Aorta (tissue), 5 donors: ENCODE measurements around the gene MTX1. TPM values are rescaled to one million over a fixed set of nuclear protein-coding genes. Genes with fewer than 3 reads are reported as not detected.

ENCODE experiments used
- ATAC-seq: fragments of 200-7000 bp; cut with Tn5 transposase; one replicate; pipeline ENCODE4 v1.9.1; 2022; ENCODE audit warnings: moderate library complexity; ENCODE audit not compliant: low FRiP score
- DNase-seq, 2 donors: peaks; one replicate each; pipeline ENCODE4 v3.0.0-alpha.2; 2020
- H3K27ac ChIP-seq, 2 donors: one replicate each; pipeline ENCODE4 v1.5.1; 2013; ENCODE audit warnings: low read length in 2 of 2, mild to moderate bottlenecking in 2 of 2, moderate library complexity in 2 of 2, control low read depth in 1 of 2, inconsistent platforms in 1 of 2, low read depth in 1 of 2
- H3K27me3 ChIP-seq, 2 donors: one replicate each; pipeline ENCODE4 v1.6.1; 2013; ENCODE audit warnings: control low read depth in 1 of 2, low read length in 1 of 2, mild to moderate bottlenecking in 1 of 2, moderate library complexity in 1 of 2; ENCODE audit not compliant: insufficient read depth in 2 of 2, control insufficient read depth in 1 of 2
- H3K36me3 ChIP-seq, 2 donors: one replicate each; pipeline ENCODE4 v1.6.1; 2013; ENCODE audit warnings: control low read depth in 1 of 2, low read length in 1 of 2, mild to moderate bottlenecking in 1 of 2; ENCODE audit not compliant: insufficient read depth in 2 of 2, control insufficient read depth in 1 of 2
- H3K4me1 ChIP-seq, 2 donors: one replicate each; pipeline ENCODE4 v1.6.1; 2013; ENCODE audit warnings: low read length in 2 of 2, control low read depth in 1 of 2, mild to moderate bottlenecking in 1 of 2, moderate library complexity in 1 of 2; ENCODE audit not compliant: insufficient read depth in 2 of 2, control insufficient read depth in 1 of 2
- H3K4me3 ChIP-seq, 2 donors: one replicate each; pipeline ENCODE4 v1.5.1; 2013; ENCODE audit warnings: low read length in 2 of 2, control low read depth in 1 of 2, mild to moderate bottlenecking in 1 of 2
- H3K9me3 ChIP-seq: one replicate; pipeline ENCODE4 v1.6.1; 2013; ENCODE audit warnings: mild to moderate bottlenecking, low read length; ENCODE audit not compliant: control insufficient read depth
- WGBS, 2 donors: extraction: QIAGEN DNeasy Blood & Tissue Kit; methylation state at CpG; one replicate each; pipeline ENCODE4 v1.1.7; 2013; 5-methylcytosine and 5-hydroxymethylcytosine counted together
- intact Hi-C, 2 donors: fragments of 100-400 bp; cut with DNase I; formaldehyde crosslinking; loops; one replicate each; pipeline versions ENCODE4 v1.14.2 to v1.15.0; 2022
- polyA plus RNA-seq, 2 donors: library from polyadenylated mRNA; stranded (reverse); fragments of 200-250 nt; gene quantifications; one replicate each; pipeline ENCODE4 v1.2.3, GENCODE V29; 2013
- total RNA-seq, 2 donors: library from RNA; stranded (reverse); fragmentation: NEBNext Ultra II Directional; extraction: Animal tissue kit (Norgen Biotek cat#: 25700); gene quantifications; one replicate each; pipeline ENCODE4 v1.2.1, GENCODE V29; 2021
- donor health status: healthy with polysubstance abuse.
- donor health status: Bipolar disorder and iron deficiency.
- donor health status: DM: no; HTN: no; CAD: no.
- donor health status: DM: no; HTN: no; CAD: no.
- donor health status: DM: yes; HTN: yes; CAD: no.

The MTX1 gene
- total and polyA plus RNA-seq, 4 donors, result 20.3 to 52.9 (median 23.8) TPM

DNA sequence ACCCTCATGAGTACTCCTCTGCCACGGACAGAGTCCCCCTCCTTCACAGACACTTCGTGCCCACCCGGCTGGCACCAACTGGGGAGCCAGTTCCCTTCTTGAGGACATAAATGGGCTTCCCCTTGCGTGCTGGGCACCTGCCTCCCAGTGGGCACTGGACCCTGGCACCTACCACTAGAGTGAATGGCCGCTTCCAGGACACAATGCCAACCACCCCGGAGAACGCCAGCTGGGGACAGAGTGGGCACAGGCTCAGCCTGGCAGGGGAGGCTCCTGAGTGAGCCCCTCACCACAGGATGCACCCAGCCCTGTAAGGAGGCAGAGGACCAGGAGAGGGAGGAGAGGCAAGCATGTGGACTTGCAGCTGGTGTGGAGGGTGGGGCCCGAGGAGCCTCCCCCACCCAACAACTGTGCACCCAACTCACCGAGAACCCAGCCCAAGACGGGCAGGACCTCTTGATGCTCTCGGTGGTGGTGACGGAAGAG is 45.8 kb downstream of the MTX1 start:
- 3 to 5% methylated on average over 12 of the region's 12 CpGs for WGBS, 2 donors
- peak in 1 of 2 donors; percentile 77 for DNase-seq
- H3K4me1 ChIP-seq, result no peaks in the 10 kb centered on the region

DNA sequence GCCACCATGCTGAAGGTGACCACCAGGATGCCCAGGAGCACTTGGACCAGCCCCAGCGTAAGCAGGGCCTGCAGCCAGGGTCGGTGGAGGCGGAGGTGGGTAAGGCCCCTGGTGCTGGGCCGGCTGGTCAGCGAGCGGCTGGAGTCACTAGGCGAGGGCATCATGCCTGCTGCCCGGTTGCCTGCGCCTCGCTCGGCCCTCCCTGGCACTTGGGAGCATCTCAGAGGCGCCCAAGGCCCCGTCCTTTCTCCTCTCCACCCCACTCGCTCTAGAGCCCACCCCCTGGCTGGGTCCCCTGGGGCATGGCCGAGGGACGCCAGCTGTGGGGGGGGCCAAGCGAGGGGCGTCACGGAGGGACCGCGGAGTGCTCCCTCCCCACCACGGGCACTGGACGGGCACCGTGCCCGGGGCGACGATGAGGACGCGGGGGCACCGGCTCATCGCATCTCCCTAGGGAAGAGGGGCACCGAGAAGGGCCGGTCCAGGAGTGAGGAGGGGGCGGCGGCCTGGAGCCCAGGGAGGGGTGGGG is 46.3 kb downstream of the MTX1 start:
- H3K27me3 ChIP-seq, result no peaks in the 10 kb centered on the region
- H3K4me1 ChIP-seq, result no peaks in the 10 kb centered on the region
- H3K27ac ChIP-seq, result peak overlapping the region; percentile 32 to 72
- peak overlapping the region; percentile 57 to 63 for H3K4me3 ChIP-seq
- WGBS, 2 donors, result 1% methylated on average over 30 to 35 of the region's 35 CpGs
- ATAC-seq (peak; percentile 49), DNase-seq (peak; percentile 73 to 88)
- H3K36me3 ChIP-seq, result peaks cover 0 to 2% of the 10 kb centered on the region in 2 donors
- intact Hi-C loops, result loop anchor here (5.0 to 10.0 kb wide), 3 partner anchors 68 to 390 kb away; partner anchors contain the start of gene RUSC1 (in 1 of the 2)
- H3K9me3 ChIP-seq, result no peaks in the 10 kb centered on the region

More for the DNA sequence above, 45.8 kb downstream of the MTX1 start:
- Histone ChIP-seq H3K4me3 (peak overlapping the region; percentile 57 to 63), H3K27me3 (no peaks in the 10 kb centered on the region), H3K9me3 (no peaks in the 10 kb centered on the region), H3K36me3 (peaks cover 0 to 2% of the 10 kb centered on the region in 2 donors), H3K27ac (peak overlapping the region in 1 of 2 donors; percentile 72)
- ATAC-seq, result no peak
- intact Hi-C loops, result loop anchor here (5.0 to 10.0 kb wide), 3 partner anchors 68 to 391 kb away; partner anchors contain the start of gene RUSC1 (in 1 of the 2)

DNA sequence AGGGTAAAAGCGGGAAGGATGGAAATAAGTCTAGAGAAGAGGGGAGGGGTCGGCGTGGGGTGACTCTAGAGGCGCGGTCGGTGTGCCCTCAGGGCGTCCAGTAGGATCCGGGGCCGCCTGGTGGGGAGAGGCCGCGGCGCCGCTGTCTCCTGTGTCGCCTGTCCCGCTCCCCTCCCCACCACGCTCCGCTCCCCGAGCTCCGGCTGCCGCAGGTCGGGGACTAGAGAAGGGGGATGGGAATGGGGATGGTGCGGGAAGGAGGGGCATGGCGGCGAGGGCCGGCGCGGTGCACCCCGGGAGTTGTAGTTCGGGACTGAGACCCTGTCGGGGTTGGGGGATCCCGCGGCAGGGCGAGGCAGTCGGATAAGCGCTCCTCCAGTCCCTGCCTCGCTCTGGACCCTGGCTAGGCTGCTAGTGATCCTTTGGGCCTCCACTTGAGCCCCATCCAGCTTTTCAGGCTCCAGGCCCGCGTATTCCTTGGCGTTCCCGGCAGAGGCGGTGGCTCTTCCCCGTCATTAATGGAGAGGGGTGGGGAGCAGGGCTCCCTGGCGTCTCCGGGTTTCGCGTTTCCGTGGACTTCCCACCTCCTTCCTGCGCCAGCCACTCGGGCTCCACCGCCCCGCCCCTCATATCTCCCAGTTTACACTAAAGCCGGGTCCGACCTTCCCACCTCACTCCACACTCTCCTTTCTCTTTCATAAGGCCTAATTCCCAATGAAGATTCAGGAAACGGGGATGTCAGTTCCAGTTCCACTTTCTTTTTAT is 46.9 kb downstream of the MTX1 start, which contains the start of gene ENTREP3:
TSS of gene ENTREP3 (minus strand) at position 241 of the 765 bp plus-strand sequence. CDS start 606 bp downstream, outside the sequence.
- H3K9me3 ChIP-seq, result no peaks in the 10 kb centered on the region
- ATAC-seq (peak; percentile 94), DNase-seq (peak; percentile 95 to 97)
- intact Hi-C loops, result loop anchor here in 1 of 2 donors (10.0 kb wide), 1 partner anchor 389 kb away; no protein-coding TSS in a partner anchor
- 0% methylated on average over 39 to 54 of the region's 54 CpGs for WGBS, 2 donors
- peaks cover 0 to 2% of the 10 kb centered on the region in 2 donors for H3K36me3 ChIP-seq
- no peaks in the 10 kb centered on the region for H3K4me1 ChIP-seq
- peak within 1 kb of the TSS; percentile 57 to 63 for H3K4me3 ChIP-seq
- H3K27ac ChIP-seq, result peak within 1 kb of the TSS; percentile 32 to 97
- no peaks in the 10 kb centered on the region for H3K27me3 ChIP-seq

DNA sequence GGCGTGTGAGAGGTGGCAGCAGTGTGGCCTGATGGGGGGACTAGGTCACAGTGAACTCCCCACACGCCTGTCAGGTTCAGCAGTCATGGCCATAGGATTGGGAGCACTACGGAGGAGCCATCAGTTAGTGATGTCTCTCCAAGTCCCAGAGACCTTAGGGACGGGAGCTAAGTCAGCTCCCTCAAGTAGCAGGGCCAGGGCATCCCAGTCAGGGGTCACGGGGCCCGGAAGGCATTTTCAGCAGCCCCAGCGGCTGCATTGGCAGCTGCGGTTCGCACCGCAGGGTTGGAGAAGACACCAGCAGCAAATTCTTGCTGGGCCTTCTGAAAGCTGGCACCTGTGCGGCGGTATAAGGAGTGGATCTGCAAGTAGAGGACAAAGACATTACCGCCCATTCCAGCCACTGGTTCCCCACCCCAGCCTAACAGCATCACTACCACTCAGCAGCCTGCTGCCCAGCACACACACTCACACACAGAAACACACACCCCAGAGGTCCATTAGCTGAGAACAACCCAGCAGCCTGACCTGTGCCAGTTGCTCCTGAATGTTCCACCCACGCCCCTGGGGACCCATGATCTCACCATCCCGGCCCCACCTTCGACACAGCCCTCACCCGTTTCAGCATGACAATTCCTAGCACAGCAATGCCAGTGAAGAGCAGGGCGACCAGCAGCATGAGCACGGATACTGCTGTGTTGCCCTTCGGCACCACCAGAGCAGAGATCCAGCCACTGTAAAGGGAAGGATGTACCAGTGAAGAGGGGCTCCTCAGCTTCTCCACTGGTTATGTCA is 47.8 kb downstream of the MTX1 start:
- ATAC-seq, result no peak
- Histone ChIP-seq H3K27ac (peak overlapping the region; percentile 8 to 97), H3K4me3 (peak overlapping the region in 1 of 2 donors; percentile 53), H3K27me3 (no peaks in the 10 kb centered on the region), H3K4me1 (no peaks in the 10 kb centered on the region), H3K36me3 (peaks cover 0 to 2% of the 10 kb centered on the region in 2 donors), H3K9me3 (no peaks in the 10 kb centered on the region)
- DNase-seq, result peak in 1 of 2 donors; percentile 78
- WGBS, 2 donors, result 68 to 74% methylated on average over 20 of the region's 20 CpGs
- intact Hi-C loops, result loop anchor here in 1 of 2 donors (10.0 kb wide), 1 partner anchor 389 kb away; no protein-coding TSS in a partner anchor

DNA sequence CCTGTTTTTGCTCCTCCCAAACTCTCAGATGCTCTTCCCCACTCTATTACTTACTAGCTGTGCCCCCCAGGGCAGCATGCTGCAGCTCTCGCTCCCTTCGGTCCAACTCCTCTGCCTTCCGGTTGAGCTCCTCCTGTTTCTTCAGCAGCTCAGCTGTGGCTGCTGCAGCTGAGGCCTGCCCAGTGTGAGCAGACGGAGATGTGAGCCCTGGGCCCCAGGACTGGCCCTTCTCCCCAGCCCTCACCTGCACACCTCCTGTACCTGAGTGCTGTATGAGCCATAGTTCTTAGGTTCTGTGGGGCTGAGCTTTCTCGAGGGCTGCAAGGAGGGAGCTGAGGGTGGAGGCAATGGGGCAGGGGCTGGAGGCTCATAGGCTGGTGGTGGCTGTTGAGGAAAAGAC is 51.8 kb downstream of the MTX1 start:
- 92 to 98% methylated on average over 4 to 5 of the region's 5 CpGs for WGBS, 2 donors
- Histone ChIP-seq H3K36me3 (peaks cover 2 to 5% of the 10 kb centered on the region in 2 donors), H3K4me3 (no peak overlapping the region), H3K27me3 (no peaks in the 10 kb centered on the region), H3K27ac (no peak overlapping the region), H3K4me1 (no peaks in the 10 kb centered on the region), H3K9me3 (no peaks in the 10 kb centered on the region)
- intact Hi-C loops, result loop anchor here in 1 of 2 donors (5.0 kb wide), 1 partner anchor 62 kb away; the partner anchor contains the start of gene RUSC1
- DNase-seq (no peak), ATAC-seq (no peak)

DNA sequence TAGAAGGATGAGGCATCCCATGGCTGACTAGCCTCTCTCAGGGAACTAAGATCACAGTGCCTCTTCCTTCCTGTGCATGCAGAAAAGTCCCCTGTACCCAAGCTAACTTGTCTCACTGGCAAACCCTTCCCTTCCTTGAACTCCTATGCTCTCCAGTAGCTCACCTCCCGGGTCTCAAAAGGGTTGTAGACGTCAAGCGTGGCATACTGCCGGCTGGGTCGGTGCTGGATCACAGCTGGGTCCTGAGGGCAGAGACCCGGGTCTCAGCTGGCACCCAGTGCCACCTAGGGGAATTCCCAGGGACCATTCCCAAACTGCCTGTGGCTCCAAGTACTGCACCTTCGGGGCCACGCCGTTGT is 53.0 kb downstream of the MTX1 start:
- no peak for ATAC-seq
- intact Hi-C loops, result loop anchor here in 1 of 2 donors (5.0 kb wide), 1 partner anchor 61 kb away; the partner anchor contains the start of gene RUSC1
- Histone ChIP-seq H3K36me3 (peaks cover 2 to 7% of the 10 kb centered on the region in 2 donors), H3K4me3 (peak overlapping the region; percentile 51 to 79), H3K4me1 (no peaks in the 10 kb centered on the region), H3K27ac (peak overlapping the region; percentile 49 to 66), H3K9me3 (no peaks in the 10 kb centered on the region), H3K27me3 (no peaks in the 10 kb centered on the region)
- WGBS, 2 donors, result 1% methylated on average over 9 of the region's 9 CpGs
- peak in 1 of 2 donors; percentile 48 for DNase-seq

DNA sequence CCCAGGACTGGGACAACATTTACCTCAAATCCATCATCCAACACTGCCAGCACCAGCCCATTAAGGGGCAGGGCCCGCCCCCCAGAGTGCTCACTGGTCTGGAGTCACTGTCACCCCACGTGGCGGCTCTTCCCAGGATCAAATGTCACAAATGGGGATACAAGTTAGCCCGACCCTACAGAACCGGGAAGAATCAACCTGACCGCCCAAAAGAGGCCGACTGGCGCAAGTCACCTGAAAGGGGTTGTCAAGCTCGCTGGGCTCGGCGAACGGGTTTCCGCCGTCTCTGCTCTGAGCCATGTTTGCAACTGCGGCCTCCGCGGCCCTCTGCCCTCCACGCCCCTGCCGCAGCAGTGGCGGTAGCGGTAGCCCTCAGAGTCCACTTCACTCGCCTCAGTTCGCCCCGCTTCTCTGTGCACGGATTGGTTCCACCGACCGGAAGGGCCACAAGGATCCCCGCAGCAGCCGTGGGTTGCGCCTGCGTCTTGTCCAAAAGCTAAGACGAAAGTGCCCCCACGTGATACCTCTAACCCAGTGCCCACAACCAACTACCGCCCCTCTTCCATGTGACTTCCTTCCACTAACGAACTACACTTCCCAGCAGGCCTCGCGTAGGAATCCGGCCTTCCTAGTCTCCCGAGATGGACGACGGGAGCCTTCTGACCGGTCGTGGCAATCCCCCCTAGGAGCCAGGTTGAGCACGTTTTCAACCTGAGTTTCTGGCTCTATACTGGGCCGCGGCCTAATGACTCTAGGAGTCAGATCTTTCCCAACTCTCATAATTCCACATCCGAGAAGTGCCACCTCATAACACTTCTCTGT is 53.6 kb downstream of the MTX1 start, which contains the start of gene SCAMP3:
TSS of gene SCAMP3 (minus strand) at position 509 of the 822 bp plus-strand sequence. CDS start at position 300, 209 bp downstream.
- no peaks in the 10 kb centered on the region for H3K27me3 ChIP-seq
- peak within 1 kb of the TSS; percentile 49 to 68 for H3K27ac ChIP-seq
- 0% methylated on average over 47 of the region's 47 CpGs for WGBS, 2 donors
- ATAC-seq (peak; percentile 97), DNase-seq (peak; percentile 96 to 97)
- no peaks in the 10 kb centered on the region for H3K4me1 ChIP-seq
- intact Hi-C loops, result loop anchor here in 1 of 2 donors (5.0 kb wide), 1 partner anchor 60 kb away; the partner anchor contains the start of gene RUSC1
- peak within 1 kb of the TSS; percentile 51 to 79 for H3K4me3 ChIP-seq
- H3K36me3 ChIP-seq, result peaks cover 2 to 7% of the 10 kb centered on the region in 2 donors
- H3K9me3 ChIP-seq, result no peaks in the 10 kb centered on the region
